H9 (cell line): ENCODE results near the gene PRR13. TPM values are rescaled to one million over a fixed set of nuclear protein-coding genes. Genes with fewer than 3 reads are reported as not detected.

Source experiments
- DNase-seq: peaks from one replicate; pipeline ENCODE4 v3.0.0-alpha.2; 2017
- H2AFZ ChIP-seq: one replicate; pipeline ENCODE4 v1.6.1; 2013; ENCODE audit warnings: mild to moderate bottlenecking, low read length, control low read depth, moderate library complexity
- H2AK5ac ChIP-seq: 2 replicates; pipeline ENCODE4 v1.6.1; 2013; ENCODE audit warnings: low read length, control low read depth, mixed read lengths; ENCODE audit not compliant: insufficient read length
- H2BK120ac ChIP-seq: one replicate; pipeline ENCODE4 v1.6.1; 2013; ENCODE audit warnings: low read depth, mild to moderate bottlenecking, low read length, control low read depth, inconsistent platforms; ENCODE audit not compliant: poor library complexity, severe bottlenecking
- H2BK12ac ChIP-seq: 2 replicates; pipeline ENCODE4 v1.6.1; 2013; ENCODE audit warnings: low read length, control low read depth, mixed read lengths, low read depth; ENCODE audit not compliant: insufficient read length
- H2BK15ac ChIP-seq: 2 replicates; pipeline ENCODE4 v1.6.1; 2013; ENCODE audit warnings: low read depth, low read length, control low read depth
- H2BK20ac ChIP-seq: one replicate; pipeline ENCODE4 v1.6.1; 2013; ENCODE audit warnings: low read depth, mild to moderate bottlenecking, low read length, control low read depth, inconsistent platforms; ENCODE audit not compliant: poor library complexity, severe bottlenecking
- H2BK5ac ChIP-seq: 2 replicates; pipeline ENCODE4 v1.6.1; 2013; ENCODE audit warnings: low read length, control low read depth, mixed read lengths; ENCODE audit not compliant: insufficient read length
- H3K14ac ChIP-seq: 2 replicates; pipeline ENCODE4 v1.6.1; 2013; ENCODE audit warnings: low read length, control low read depth; ENCODE audit not compliant: insufficient read depth
- H3K18ac ChIP-seq: 2 replicates; pipeline ENCODE4 v1.6.1; 2013; ENCODE audit warnings: low read depth, mild to moderate bottlenecking, mixed read lengths, low read length, control low read depth; ENCODE audit not compliant: insufficient read length
- H3K23ac ChIP-seq: 2 replicates; pipeline ENCODE4 v1.6.1; 2013; ENCODE audit warnings: low read length, control low read depth, mixed read lengths, low read depth; ENCODE audit not compliant: insufficient read length
- H3K23me2 ChIP-seq: 2 replicates; pipeline ENCODE4 v1.6.1; 2013; ENCODE audit warnings: low read depth, mild to moderate bottlenecking, mixed read lengths, low read length, control low read depth; ENCODE audit not compliant: insufficient read length, poor library complexity, severe bottlenecking
- H3K27ac ChIP-seq: 2 replicates; pipeline ENCODE4 v1.5.1; 2013; ENCODE audit warnings: low read length, control low read depth, mixed read lengths, low read depth; ENCODE audit not compliant: insufficient read length
- H3K27me3 ChIP-seq: 2 replicates; pipeline ENCODE4 v1.6.1; 2013; ENCODE audit warnings: low read length, control low read depth, inconsistent platforms; ENCODE audit not compliant: insufficient read depth
- H3K4ac ChIP-seq: 2 replicates; pipeline ENCODE4 v1.6.1; 2013; ENCODE audit warnings: low read depth, mild to moderate bottlenecking, control low read depth, inconsistent platforms, low read length, moderate library complexity
- H3K4me1 ChIP-seq: 2 replicates; pipeline ENCODE4 v1.6.1; 2013; ENCODE audit warnings: low read length, control low read depth, inconsistent platforms; ENCODE audit not compliant: insufficient read depth
- H3K4me2 ChIP-seq: 2 replicates; pipeline ENCODE4 v1.6.1; 2013; ENCODE audit warnings: low read length, control low read depth, mixed read lengths; ENCODE audit not compliant: insufficient read length, insufficient read depth
- H3K56ac ChIP-seq: 2 replicates; pipeline ENCODE4 v1.6.1; 2013; ENCODE audit warnings: low read depth, mild to moderate bottlenecking, mixed read lengths, low read length, control low read depth; ENCODE audit not compliant: insufficient read length
- H3K79me1 ChIP-seq: 2 replicates; pipeline ENCODE4 v1.6.1; 2013; ENCODE audit warnings: low read depth, mild to moderate bottlenecking, moderate library complexity, low read length, control low read depth, inconsistent platforms; ENCODE audit not compliant: insufficient read depth, poor library complexity, severe bottlenecking
- H3K79me2 ChIP-seq: 2 replicates; pipeline ENCODE4 v1.6.1; 2013; ENCODE audit warnings: low read length, control low read depth, inconsistent platforms; ENCODE audit not compliant: insufficient read depth
- H3K9ac ChIP-seq: 2 replicates; pipeline ENCODE4 v1.6.1; 2013; ENCODE audit warnings: low read length, control low read depth, mixed read lengths; ENCODE audit not compliant: insufficient read length; ENCODE audit errors: extremely low read depth
- H3K9me3 ChIP-seq: one replicate; pipeline ENCODE4 v1.6.1; 2013; ENCODE audit warnings: low read depth, low read length, inconsistent platforms; ENCODE audit not compliant: control insufficient read depth
- H3T11ph ChIP-seq: one replicate; pipeline ENCODE4 v1.6.1; 2013; ENCODE audit warnings: mild to moderate bottlenecking, low read length, control low read depth, inconsistent platforms
- H4K20me1 ChIP-seq: one replicate; pipeline ENCODE4 v1.6.1; 2013; ENCODE audit not compliant: control insufficient read depth, insufficient read length, insufficient read depth
- H4K5ac ChIP-seq: 2 replicates; pipeline ENCODE4 v1.6.1; 2013; ENCODE audit warnings: low read depth, mild to moderate bottlenecking, mixed read lengths, low read length, control low read depth; ENCODE audit not compliant: insufficient read length
- H4K8ac ChIP-seq: replicated peaks from 2 replicates; pipeline ENCODE4 v1.6.1; 2013; ENCODE audit warnings: low read length, control low read depth, mixed read lengths, low read depth; ENCODE audit not compliant: insufficient read length
- H4K91ac ChIP-seq: 2 replicates; pipeline ENCODE4 v1.6.1; 2013; ENCODE audit warnings: low read depth, mild to moderate bottlenecking, moderate library complexity, mixed read lengths, low read length, control low read depth; ENCODE audit not compliant: insufficient read length
- H3K27ac Mint-ChIP-seq, 3 experiments: 2 replicates in 2 of 3; 3 replicates in 1 of 3; pipeline ENCODE4 v1.8.0; 2020 to 2021; ENCODE audit warnings: mixed read lengths in 3 of 3, mild to moderate bottlenecking in 1 of 3, moderate library complexity in 1 of 3
- H3K27me3 Mint-ChIP-seq: 2 replicates; pipeline ENCODE4 v1.8.0; 2021; ENCODE audit warnings: low read depth, mild to moderate bottlenecking, moderate library complexity, mixed read lengths
- H3K36me3 Mint-ChIP-seq, 3 experiments: 2 replicates in 2 of 3; 3 replicates in 1 of 3; pipeline ENCODE4 v1.8.0; 2020 to 2021; ENCODE audit warnings: low read depth in 3 of 3, mixed read lengths in 3 of 3; ENCODE audit not compliant: insufficient read depth in 1 of 3
- H3K4me1 Mint-ChIP-seq, 2 experiments: 2 replicates each; pipeline ENCODE4 v1.8.0; 2020; ENCODE audit warnings: mixed read lengths in 2 of 2
- H3K4me3 Mint-ChIP-seq, 2 experiments: 2 replicates in 1 of 2; 3 replicates in 1 of 2; pipeline ENCODE4 v1.8.0; 2020 to 2021; ENCODE audit warnings: mild to moderate bottlenecking in 2 of 2, mixed read lengths in 2 of 2, moderate library complexity in 1 of 2
- H3K9me3 Mint-ChIP-seq, 2 experiments: 2 replicates in 1 of 2; 3 replicates in 1 of 2; pipeline ENCODE4 v1.8.0; 2020; ENCODE audit warnings: mild to moderate bottlenecking in 2 of 2, mixed read lengths in 2 of 2, moderate library complexity in 1 of 2
- CTCF ChIP-seq: fragments of 200-600 bp; sonication (generic); conservative IDR thresholded peaks from 3 replicates; pipeline ENCODE4 v1.8.0; 2021; ENCODE audit warnings: antibody characterized with exemption, mild to moderate bottlenecking
- WGBS: extraction: QIAGEN DNeasy Blood & Tissue Kit; methylation state at CpG from one replicate; pipeline ENCODE4 v1.1.7; 2013; ENCODE audit warnings: missing lambda C conversion rate, low lambda C conversion rate, mixed read lengths; ENCODE audit not compliant: insufficient read length; ENCODE audit errors: extremely low coverage; 5-methylcytosine and 5-hydroxymethylcytosine counted together
- total RNA-seq: library from RNA; stranded (reverse); gene quantifications from 2 replicates; pipeline ENCODE4 v1.2.1, GENCODE V29; 2021

Gene PRR13
- total RNA-seq, 1 experiment from 2014 or later, result 147 TPM

DNA sequence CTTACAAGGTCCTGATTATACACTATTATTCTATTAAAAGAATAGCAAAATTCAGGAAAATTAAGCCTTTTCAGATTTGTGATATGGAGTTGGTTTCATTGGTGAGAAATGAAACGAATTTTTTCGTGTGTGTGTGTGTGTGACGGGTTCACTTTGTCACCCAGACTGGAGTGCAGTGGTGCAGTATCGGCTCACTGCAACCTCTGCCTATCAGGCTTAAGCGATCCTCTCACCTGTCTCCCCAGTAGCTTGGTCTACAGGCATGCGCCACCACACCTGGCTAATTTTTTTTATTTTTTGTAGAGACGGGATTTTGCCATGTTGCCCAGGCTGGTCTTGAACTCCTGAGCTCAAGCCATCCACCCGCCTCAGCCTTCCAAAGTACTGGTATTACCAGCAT is 20.1 kb downstream of the PRR13 start:
- Mint-ChIP-seq H3K4me1 (peaks cover 48 to 71% of the 10 kb centered on the region in 2 experiments), H3K4me3 (no peak overlapping the region; a peak in 2 of 5 replicates), H3K27me3 (no peaks in the 10 kb centered on the region), H3K36me3 (peaks cover 80 to 96% (median 94%) of the 10 kb centered on the region in 3 experiments), H3K27ac (peak overlapping the region in 1 of 3 experiments; percentile 87; a peak in 1 of 7 replicates), H3K9me3 (no peaks in the 10 kb centered on the region)
- Histone ChIP-seq H3K4me2 (no peak overlapping the region), H3K23ac (no peak overlapping the region), H4K20me1 (no peaks in the 10 kb centered on the region), H3K9me3 (no peaks in the 10 kb centered on the region), H3K18ac (no peak overlapping the region), H3K79me2 (peaks cover 3% of the 10 kb centered on the region), H2BK12ac (no peak overlapping the region), H3K27me3 (no peaks in the 10 kb centered on the region), H3K79me1 (peaks cover 18% of the 10 kb centered on the region), H3K14ac (no peak overlapping the region), H3K4me1 (no peaks in the 10 kb centered on the region), H3K4ac (no peak overlapping the region), H2BK15ac (no peak overlapping the region), H2AFZ (no peak overlapping the region), H4K8ac (no peak overlapping the region), H3K23me2 (no peaks in the 10 kb centered on the region), H3K56ac (no peak overlapping the region), H2BK20ac (no peak overlapping the region), H4K5ac (no peak overlapping the region), H3K9ac (no peak overlapping the region), H3K27ac (no peak overlapping the region), H3T11ph (no peak overlapping the region), H4K91ac (no peak overlapping the region), H2AK5ac (no peak overlapping the region), H2BK5ac (no peak overlapping the region), H2BK120ac (no peak overlapping the region)
- TF ChIP-seq CTCF, result no peak
- DNase-seq, result no peak
- whole genome bisulfite sequencing, result 100% methylated on average over 2 of the region's 8 CpGs
